Skeletal muscle satellite cell (primary cell): ENCODE results near the gene RAP2B.

Source experiments
- H3K27me3 ChIP-seq: 2 replicates; pipeline ENCODE4 v1.7.0; 2013; ENCODE audit warnings: low read length; ENCODE audit not compliant: control insufficient read depth, insufficient read depth
- H3K36me3 ChIP-seq: 2 replicates; pipeline ENCODE4 v1.7.0; 2013; ENCODE audit warnings: mild to moderate bottlenecking, control low read depth, low read length; ENCODE audit not compliant: insufficient read depth
- H3K4me1 ChIP-seq: 2 replicates; pipeline ENCODE4 v1.7.0; 2013; ENCODE audit warnings: low read length; ENCODE audit not compliant: control insufficient read depth, insufficient read depth
- H3K4me2 ChIP-seq: 2 replicates; pipeline ENCODE4 v1.7.0; 2013; ENCODE audit warnings: mild to moderate bottlenecking, low read length
- H3K4me3 ChIP-seq: 2 replicates; pipeline ENCODE4 v1.7.0; 2013; ENCODE audit warnings: low read length
- H3K9ac ChIP-seq: 2 replicates; pipeline ENCODE4 v1.7.0; 2013; ENCODE audit warnings: mild to moderate bottlenecking, low read depth, low read length, moderate library complexity
- H3K9me3 ChIP-seq: replicated peaks from 2 replicates; pipeline ENCODE4 v1.7.0; 2013; ENCODE audit warnings: mild to moderate bottlenecking, control low read depth, low read length

Gene RAP2B

GRCh38 chr3:153210146-153210545 lies 48.1 kb downstream of the RAP2B start:
- no peak overlapping the region for H3K4me3 ChIP-seq
- H3K9ac ChIP-seq, result no peak overlapping the region
- no peaks in the 10 kb centered on the region for H3K9me3 ChIP-seq
- H3K36me3 ChIP-seq, result no peaks in the 10 kb centered on the region
- peaks cover 5% of the 10 kb centered on the region for H3K4me1 ChIP-seq
- no peaks in the 10 kb centered on the region for H3K27me3 ChIP-seq
- peak overlapping the region; percentile 26 for H3K4me2 ChIP-seq

- no peak overlapping the region for H3K4me3 ChIP-seq
- H3K36me3 ChIP-seq, result no peaks in the 10 kb centered on the region
- no peak overlapping the region for H3K9ac ChIP-seq
- no peak overlapping the region for H3K4me2 ChIP-seq
- H3K27me3 ChIP-seq, result no peaks in the 10 kb centered on the region
- H3K4me1 ChIP-seq, result peaks cover 5% of the 10 kb centered on the region
- H3K9me3 ChIP-seq, result no peaks in the 10 kb centered on the region
These were observed 48.6 kb downstream of the RAP2B start for GRCh38 chr3:153210660-153211059.

- H3K9me3 ChIP-seq, result no peaks in the 10 kb centered on the region
- no peaks in the 10 kb centered on the region for H3K4me1 ChIP-seq
- no peaks in the 10 kb centered on the region for H3K27me3 ChIP-seq
- H3K9ac ChIP-seq, result no peak overlapping the region
- H3K4me3 ChIP-seq, result no peak overlapping the region
- H3K4me2 ChIP-seq, result no peak overlapping the region
- H3K36me3 ChIP-seq, result no peaks in the 10 kb centered on the region
These were observed 53.5 kb downstream of the RAP2B start for GRCh38 chr3:153215497-153215896.

- Histone ChIP-seq H3K4me3 (no peak overlapping the region), H3K4me2 (no peak overlapping the region), H3K9me3 (no peaks in the 10 kb centered on the region), H3K36me3 (no peaks in the 10 kb centered on the region), H3K4me1 (no peaks in the 10 kb centered on the region), H3K27me3 (no peaks in the 10 kb centered on the region), H3K9ac (no peak overlapping the region)
These were observed 53.9 kb downstream of the RAP2B start for GRCh38 chr3:153215966-153216365.

GRCh38 chr3:153216928-153217327 lies 54.9 kb downstream of the RAP2B start:
- H3K27me3 ChIP-seq, result no peaks in the 10 kb centered on the region
- H3K9me3 ChIP-seq, result no peaks in the 10 kb centered on the region
- H3K4me1 ChIP-seq, result peaks cover 8% of the 10 kb centered on the region
- no peaks in the 10 kb centered on the region for H3K36me3 ChIP-seq
- H3K9ac ChIP-seq, result no peak overlapping the region
- H3K4me3 ChIP-seq, result no peak overlapping the region
- no peak overlapping the region for H3K4me2 ChIP-seq

GRCh38 chr3:153219146-153219545 lies 57.1 kb downstream of the RAP2B start:
- Histone ChIP-seq H3K4me3 (no peak overlapping the region), H3K9ac (no peak overlapping the region), H3K9me3 (no peaks in the 10 kb centered on the region), H3K4me2 (no peak overlapping the region), H3K4me1 (peaks cover 13% of the 10 kb centered on the region), H3K27me3 (no peaks in the 10 kb centered on the region), H3K36me3 (no peaks in the 10 kb centered on the region)
